RPMI7951 (cell line): Measurements from ENCODE around the gene KAT6B. TPM values are rescaled to one million over a fixed set of nuclear protein-coding genes. Genes with fewer than 3 reads are reported as not detected.
"Not testable (repeated sequence)": the region's sequence is repeated elsewhere in the genome, so short reads cannot be mapped to it uniquely, and the experiment has no call there.

Source experiments
- DNase-seq: peaks from one replicate; pipeline ENCODE4 v3.0.0-alpha.2; 2012; ENCODE audit warnings: low read depth
- total RNA-seq: library from RNA; depleted of rRNA; stranded (reverse); fragments of >200 nt; shearing (Covaris generic); gene quantifications from 2 replicates; pipeline ENCODE4 v1.2.3, GENCODE V29; 2014

KAT6B gene
- total RNA-seq, 1 experiment from 2014 or later: 9.1 TPM

- DNase-seq: not testable (repeated sequence)
Measured at GRCh38 chr10:74921070-74921469, 94.7 kb downstream of the KAT6B start.

DNA sequence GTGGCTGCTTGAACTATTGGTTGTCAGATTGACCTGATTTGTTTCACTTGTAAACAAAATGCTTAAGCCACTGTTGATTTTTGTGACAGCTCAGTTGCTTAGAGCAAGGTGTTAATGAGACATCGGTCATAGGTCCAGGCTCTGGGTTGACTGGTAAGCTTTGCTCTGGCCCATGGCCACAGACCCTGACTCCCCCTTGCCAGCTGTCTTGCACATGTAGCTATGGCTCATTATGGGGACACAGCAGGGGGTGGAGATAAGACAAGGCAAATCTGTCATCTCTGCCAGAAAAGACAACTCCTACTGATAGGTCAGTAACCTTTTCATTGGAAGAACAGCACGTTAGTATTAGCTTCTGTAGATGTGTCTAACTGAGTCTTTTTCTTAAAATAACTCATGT is 95.3 kb downstream of the KAT6B start:
- peak; percentile 60 for DNase-seq

DNA sequence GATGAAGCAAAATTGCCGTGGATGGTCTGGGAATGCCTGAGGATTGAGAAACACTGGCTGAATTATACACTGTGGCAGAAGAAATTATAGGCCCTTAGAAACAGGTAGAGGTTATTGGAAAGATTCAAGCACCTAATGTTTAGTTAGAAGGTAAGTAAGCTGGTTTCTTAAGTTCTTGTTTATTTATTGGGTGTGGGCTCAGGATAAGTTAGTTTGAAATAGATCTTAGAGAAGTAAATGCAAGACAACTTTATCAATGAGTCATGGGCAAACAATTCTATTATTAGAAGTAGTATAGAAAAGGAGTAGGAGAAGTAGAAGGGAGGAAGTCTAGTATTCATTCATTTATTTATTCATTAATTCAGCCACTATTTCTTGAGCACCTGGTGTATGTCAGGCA is 96.5 kb downstream of the KAT6B start:
- peak; percentile 11 for DNase-seq

DNA sequence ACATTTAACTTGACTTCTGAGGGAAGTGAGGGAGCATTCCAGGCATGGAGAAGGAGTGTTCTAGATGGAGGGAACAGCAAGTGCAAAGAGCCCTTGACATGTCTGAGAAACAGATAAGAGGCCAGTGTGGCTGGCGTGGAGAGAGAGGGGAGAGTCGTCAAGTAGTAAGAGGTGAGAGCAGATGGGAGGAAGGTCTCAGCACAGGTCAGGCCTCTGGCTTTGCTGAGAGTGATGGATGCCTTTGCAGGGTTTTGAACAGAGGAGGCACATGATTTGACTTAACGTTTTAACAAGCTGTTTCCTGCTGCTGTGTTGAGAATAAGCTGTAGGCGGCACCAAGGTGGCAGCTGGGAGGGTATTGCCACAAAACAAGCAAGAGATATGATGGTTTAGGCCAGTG is 97.2 kb downstream of the KAT6B start:
- peak; percentile 24 for DNase-seq

DNA sequence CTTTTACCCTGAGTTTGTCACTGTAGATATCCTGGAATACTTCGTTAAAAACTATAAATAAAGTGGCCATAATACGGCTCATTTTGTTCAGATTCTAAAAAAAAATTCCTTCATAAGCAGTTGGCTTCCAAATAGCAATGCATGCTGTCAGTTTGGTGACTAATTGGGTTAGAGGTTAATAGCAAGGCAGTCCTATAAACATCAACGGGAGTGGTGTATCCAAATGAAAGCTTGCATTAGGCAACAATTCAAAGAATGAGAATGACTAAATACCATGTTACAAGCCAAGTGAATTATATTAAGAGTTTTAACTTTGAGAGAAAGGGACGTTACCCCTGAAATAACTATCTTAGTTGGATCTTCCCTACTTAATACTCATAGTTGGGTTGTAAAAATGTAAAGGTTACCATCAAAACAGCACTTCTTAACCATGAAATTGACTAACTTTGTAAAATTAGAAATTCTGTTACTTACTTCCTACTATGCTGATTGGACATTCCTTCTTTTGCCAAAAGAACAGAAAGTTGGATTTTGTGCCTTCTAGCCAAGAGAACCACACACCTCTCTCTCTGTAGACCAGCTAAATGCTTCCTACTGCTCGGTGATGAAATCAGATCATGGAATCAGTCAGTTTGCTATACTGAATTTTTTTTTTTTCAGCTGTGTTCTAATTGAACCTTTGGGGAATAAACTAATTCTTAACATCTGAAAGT is 98.0 kb downstream of the KAT6B start:
- DNase-seq: peak; percentile 83

DNA sequence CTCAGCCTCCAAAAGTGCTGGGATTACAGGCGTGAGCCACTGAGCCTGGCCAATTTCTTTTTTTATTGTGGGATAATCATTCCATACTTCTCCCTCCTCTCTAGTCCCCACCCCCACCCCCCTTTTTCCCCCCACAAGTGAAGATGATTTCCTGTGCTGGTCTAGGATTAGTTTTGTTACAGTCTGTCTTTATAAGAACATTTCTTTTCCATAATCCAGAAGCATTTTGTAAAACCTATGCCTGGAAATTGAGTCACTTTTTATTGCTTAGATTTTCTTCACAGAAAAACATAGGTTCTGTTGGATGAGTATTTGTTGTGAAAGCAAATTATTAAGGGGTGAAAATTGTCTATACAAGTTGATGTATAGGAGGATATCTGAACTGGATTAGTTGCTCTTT is 98.9 kb downstream of the KAT6B start:
- no peak for DNase-seq

- DNase-seq: no peak
Measured at GRCh38 chr10:74925708-74926107, 99.3 kb downstream of the KAT6B start.

DNA sequence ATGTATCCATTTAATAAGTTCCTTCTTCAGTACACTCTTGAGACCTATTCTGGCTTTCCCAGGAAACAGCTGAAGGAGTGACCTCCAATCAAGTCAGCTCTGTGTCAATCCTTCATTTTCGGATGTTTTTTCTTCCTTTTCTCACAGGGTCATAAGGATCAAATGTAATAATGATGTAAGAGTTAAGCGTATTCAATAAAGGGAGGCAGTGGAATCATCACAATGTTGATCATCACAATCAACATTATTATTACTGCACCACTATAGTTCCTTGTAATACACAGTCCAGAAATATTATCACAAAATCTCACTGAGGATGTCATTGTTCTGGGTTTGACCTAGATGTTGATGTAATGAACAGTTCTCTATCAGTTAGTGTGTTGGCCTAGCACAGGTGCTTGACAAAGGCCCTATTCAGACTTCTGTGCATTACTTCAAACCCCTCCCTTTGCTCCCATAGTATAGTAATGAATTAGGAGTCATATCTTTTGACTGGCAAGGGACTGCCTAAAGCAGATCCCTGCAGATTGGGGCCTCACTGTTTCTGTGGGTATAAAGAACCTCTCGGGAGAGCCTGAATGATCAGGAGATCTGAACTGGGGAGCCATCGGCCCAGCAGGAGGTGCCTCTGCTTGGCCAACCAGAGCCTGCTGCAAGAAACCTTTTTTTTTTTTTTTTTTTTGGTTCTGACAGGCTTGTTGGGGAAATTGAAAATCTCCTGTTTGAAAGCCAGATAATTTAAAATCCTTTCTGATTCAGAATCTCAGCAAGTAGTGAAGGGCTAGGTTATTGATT is 100.6 kb downstream of the KAT6B start:
- no peak for DNase-seq

DNA sequence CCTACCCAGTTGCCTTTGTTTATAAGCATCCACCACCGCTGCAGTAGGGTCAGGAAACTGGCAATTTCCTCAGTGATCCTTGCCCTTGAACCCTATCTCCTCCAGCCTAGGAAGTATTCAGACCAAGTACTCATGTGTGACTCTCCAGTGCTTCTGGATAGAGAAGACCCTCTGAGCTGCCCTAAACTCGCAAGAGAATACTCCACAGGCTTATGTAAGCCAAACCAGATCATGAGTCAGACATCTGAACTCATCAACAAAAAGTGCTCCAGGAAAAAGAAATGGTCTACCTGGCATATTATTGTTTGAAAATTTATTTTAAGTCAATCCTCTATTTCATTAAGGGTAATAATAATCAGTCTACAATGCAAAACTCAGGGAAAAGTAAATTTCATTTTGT is 101.3 kb downstream of the KAT6B start:
- DNase-seq: no peak

DNA sequence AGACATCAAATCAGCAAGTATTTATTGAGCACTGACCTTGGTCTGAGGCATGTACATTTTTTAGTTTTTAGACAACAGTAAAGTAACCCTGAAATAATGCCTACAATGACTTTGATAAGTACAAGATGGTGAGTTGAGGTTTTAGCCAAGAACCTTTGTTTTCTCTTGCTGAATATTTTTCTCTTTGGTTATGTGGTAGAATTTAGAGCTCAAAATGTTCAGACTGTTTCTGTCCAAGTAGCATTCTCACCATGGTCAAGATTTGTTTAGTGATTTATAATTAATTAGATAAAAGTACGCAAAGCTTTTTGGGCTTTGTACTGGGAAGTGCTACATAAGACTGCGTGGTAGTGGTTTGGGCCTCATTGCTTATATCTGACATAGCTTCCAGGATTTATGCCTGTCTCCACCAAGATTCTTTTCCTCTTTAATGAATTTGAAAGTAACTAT is 102.4 kb downstream of the KAT6B start:
- no peak for DNase-seq

DNA sequence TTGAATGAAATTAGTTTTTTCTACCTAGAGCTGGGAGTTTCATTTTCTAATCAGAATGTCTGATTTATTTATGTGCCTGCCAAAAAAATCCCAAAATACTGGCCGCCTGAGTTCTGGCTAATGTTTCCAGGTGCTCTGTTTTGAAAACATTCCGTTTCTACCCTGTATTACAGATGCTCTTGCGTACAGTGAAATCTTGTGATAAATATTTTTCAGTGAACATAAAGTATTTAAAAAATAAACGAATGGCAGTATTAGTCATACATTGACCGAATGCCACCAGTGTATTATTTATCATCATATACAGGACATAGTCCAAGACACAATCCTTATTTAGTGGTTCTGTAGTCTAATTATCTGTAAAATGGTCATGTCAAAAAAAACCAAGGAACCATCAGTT is 102.8 kb downstream of the KAT6B start:
- DNase-seq: no peak

GRCh38 chr10:74930965-74931364 is 104.6 kb downstream of the KAT6B start:
- DNase-seq: no peak

- DNase-seq: peak; percentile 46
Measured at GRCh38 chr10:74932648-74933047, 106.2 kb downstream of the KAT6B start.

DNA sequence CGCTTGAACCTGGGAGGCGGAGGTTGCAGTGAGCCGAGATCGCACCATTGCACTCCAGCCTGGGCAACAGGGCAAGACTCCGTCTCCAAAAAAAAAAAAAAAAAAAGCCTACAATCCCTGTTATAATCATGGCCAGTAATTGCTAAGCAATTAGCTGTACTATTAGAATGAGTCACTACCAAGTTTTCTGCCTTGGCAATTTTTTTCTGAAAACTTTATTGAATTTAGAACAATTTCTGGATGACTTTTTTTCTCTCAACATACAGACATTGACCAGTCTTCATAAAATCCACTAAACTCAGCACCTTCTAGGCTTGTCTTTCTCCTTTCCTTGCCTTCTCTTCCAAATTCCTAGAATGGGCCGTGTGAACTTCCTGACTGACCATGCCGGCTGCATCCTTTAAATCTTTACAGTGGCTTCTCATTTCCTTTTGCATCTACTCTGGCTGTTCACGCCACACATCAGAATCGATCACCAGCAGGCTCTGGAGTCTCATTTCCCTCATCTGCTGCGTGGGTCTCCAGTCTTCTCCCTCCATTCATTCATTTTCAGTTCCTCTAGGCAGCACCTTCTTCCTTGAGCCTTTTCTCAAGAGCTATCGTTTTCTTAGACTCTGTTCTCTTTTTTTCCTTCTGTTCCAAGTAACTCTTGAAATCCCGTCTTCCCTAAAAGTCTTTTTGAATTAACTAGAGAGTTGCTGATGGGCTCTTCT is 107.9 kb downstream of the KAT6B start:
- DNase-seq: no peak

DNA sequence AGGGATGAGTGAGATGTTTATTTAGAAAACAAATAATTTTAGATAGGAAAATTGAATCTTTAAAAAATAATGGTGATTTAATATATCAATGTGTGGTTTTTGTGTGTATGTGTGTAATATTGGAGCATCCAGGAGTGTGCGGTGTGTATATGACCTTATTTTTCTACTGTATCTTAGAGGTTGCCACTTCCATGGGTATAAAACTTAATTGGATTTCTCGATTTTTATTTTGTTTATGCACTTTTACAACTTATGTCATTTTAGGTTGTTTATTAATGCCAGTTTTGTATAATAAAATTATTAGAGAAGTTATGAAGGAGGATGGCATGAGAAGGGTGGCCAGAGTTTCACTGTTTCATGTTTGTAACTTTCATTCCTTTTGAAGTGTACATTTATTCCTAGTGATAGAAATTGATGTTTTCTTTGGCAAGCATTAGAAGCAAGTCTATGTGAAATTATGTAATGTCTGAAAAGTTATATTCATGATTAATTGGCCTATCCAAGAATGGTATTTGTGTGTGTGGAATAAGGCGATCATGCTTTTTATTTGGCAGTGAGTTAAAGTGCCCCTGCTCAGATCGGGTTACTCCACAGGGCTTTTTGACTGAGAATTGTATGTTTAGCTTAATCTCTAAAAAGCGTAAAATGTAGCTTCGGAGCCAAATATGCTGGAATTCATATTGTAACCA is 110.3 kb downstream of the KAT6B start:
- no peak for DNase-seq

GRCh38 chr10:74937266-74937856 is 111.0 kb downstream of the KAT6B start:
- no peak for DNase-seq

DNA sequence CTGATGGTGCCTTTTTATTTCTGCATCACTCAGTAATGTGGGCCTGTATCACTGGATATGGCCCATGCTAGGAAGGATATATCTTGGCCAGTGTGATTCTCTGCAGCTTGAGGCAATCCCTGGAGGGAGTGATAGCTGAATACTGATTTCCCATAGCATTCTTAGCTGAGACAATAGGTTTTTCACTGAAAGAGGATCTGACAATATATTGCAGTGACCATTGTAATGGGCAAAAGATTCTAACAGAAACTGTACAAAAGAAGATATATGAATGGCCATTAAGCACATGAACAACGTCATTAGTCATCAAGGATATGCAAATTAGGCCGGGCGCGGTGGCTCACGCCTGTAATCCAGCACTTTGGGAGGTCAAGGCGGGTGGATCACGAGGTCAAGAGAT is 117.8 kb downstream of the KAT6B start:
- DNase-seq: no peak

- DNase-seq: peak; percentile 29
Measured at GRCh38 chr10:74947781-74948401, 121.5 kb downstream of the KAT6B start.

GRCh38 chr10:74949034-74949832 is 122.8 kb downstream of the KAT6B start:
- DNase-seq: no peak
